Measurements from ENCODE around the gene VWC2. TPM values are rescaled to one million over a fixed set of nuclear protein-coding genes. Genes with fewer than 3 reads are reported as not detected.

Gene VWC2
- total RNA-seq, 4 donors from 2014 or later, result under 0.01 to 0.19 (median 0.09) TPM

DNA sequence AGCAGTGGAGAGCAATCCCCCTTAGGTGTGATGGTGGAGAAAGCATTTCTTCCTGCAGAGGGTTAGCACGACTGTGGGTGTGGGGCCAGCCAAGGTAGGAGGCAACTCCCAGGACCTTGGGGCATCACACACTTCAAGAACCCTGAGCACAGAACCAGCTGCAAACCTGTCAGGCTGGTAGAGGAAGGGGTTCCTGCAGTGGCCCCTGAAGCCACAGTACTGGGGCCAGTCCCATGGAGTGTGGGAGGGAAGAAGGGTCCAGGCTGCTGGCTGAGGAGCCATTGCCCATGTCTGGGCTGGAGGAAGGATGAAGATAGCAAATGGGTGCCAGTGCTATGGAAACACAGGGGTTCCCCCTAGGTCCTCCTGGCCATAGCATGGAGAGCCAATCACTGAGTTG is 110.5 kb downstream of the VWC2 start:
- H3K27ac ChIP-seq, result no peak overlapping the region
- no peaks in the 10 kb centered on the region for H3K36me3 ChIP-seq
- DNase-seq, result no peak
- H3K4me3 ChIP-seq, result no peak overlapping the region
- H3K27me3 ChIP-seq, result no peaks in the 10 kb centered on the region
- no peaks in the 10 kb centered on the region for H3K9me3 ChIP-seq
- intact Hi-C loops (cut with DNase I), result no loop called here
- H3K4me1 ChIP-seq, result peaks cover 0 to 14% (median 0%) of the 10 kb centered on the region in 3 donors
- 64 to 92% methylated on average over 1 of the region's 1 CpG for WGBS, 2 donors
- TF ChIP-seq, protein P1, sequence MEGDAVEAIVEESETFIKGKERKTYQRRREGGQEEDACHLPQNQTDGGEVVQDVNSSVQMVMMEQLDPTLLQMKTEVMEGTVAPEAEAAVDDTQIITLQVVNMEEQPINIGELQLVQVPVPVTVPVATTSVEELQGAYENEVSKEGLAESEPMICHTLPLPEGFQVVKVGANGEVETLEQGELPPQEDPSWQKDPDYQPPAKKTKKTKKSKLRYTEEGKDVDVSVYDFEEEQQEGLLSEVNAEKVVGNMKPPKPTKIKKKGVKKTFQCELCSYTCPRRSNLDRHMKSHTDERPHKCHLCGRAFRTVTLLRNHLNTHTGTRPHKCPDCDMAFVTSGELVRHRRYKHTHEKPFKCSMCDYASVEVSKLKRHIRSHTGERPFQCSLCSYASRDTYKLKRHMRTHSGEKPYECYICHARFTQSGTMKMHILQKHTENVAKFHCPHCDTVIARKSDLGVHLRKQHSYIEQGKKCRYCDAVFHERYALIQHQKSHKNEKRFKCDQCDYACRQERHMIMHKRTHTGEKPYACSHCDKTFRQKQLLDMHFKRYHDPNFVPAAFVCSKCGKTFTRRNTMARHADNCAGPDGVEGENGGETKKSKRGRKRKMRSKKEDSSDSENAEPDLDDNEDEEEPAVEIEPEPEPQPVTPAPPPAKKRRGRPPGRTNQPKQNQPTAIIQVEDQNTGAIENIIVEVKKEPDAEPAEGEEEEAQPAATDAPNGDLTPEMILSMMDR (IDR thresholded peaks at IDR 0.05), result no peak
- TF ChIP-seq POLR2A (IDR thresholded peaks at IDR 0.05), result no peak

DNA sequence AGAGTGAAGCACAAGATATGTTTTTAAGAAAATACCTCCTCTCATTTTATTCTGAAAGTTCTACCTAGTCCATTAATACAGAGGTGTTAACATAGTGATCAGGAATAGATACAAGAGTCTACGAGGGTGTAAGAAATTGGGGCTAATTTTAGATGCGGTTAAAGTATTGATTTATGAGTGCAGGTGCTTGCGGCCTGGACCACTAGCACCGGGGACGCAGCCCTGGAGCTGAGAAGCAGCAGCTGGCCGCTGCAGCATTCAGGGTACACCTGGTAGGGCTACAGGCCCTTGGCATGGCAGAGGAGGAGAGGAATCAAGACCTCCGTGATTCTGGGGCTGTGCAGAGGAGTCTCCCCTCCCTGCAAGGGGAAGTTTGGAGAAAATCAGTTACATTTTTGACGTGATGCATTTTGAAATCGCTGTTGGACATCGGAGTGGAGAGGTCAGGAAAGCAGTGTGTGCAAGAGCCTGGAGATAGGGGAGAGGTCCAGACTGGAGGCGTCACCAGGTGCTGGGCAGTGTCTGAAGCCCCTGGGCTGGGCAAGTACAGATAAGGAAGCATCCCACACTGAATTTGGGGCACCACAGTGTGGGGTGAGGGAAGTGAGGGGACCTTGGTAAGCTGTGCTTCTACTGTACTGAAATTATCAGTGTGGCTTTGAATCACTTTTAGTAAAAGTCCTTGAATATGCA is 112.3 kb downstream of the VWC2 start:
- WGBS, 2 donors, result 70 to 78% methylated on average over 10 to 11 of the region's 11 CpGs
- H3K4me1 ChIP-seq, result peaks cover 0 to 5% (median 0%) of the 10 kb centered on the region in 3 donors
- H3K36me3 ChIP-seq, result no peaks in the 10 kb centered on the region
- H3K27me3 ChIP-seq, result no peaks in the 10 kb centered on the region
- no peak for DNase-seq
- TF ChIP-seq, protein P1 (IDR thresholded peaks at IDR 0.05), result no peak
- no peak for TF ChIP-seq POLR2A (IDR thresholded peaks at IDR 0.05)
- H3K9me3 ChIP-seq, result no peaks in the 10 kb centered on the region
- no peak overlapping the region for H3K4me3 ChIP-seq
- H3K27ac ChIP-seq, result no peak overlapping the region
- intact Hi-C loops (cut with DNase I), result no loop called here

DNA sequence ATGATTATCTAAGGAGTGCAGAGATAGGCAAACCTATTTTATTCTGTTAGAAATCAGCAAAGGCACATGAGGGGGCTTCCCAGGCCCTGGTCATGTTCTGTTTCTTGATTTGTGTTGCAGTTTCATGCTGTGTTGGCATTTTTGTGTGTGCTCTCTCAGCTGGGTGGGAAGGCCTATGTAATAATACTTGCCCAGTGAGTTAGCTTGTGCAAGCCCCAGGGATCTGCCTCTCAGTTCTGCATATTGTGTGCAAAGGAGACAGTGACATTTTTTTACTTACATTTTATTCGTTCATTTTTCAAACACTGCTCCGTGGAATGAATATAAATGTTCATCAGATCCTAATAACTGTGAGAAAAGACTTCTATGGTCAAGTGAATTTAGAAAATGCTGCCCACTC is 119.0 kb downstream of the VWC2 start:
- Histone ChIP-seq H3K27ac (no peak overlapping the region), H3K36me3 (no peaks in the 10 kb centered on the region), H3K4me1 (no peaks in the 10 kb centered on the region), H3K27me3 (no peaks in the 10 kb centered on the region), H3K4me3 (no peak overlapping the region), H3K9me3 (no peaks in the 10 kb centered on the region)
- intact Hi-C loops (cut with DNase I), result no loop called here
- TF ChIP-seq POLR2A (IDR thresholded peaks at IDR 0.05), result no peak
- TF ChIP-seq, protein P1 (IDR thresholded peaks at IDR 0.05), result no peak
- no peak for DNase-seq
- 71 to 83% methylated on average over 2 of the region's 2 CpGs for WGBS, 2 donors

DNA sequence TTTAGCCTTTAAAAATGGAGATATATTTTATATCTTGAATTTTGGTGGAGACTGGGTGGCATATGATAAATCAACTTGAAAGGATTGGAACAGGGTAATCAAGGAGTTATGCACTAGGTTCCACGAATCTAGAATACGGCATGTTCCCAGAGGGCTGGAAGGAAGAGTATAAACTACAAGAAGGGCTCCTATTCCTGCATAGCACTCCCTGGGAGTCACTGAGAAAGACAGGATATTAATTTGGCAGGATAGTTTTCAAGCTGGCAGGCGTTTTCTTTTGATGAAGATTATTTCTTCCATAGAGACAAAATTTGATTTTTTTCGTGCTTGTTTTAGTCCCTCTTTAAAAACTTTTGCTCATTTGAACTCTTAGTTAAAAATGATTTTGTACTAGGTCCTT is 119.7 kb downstream of the VWC2 start:
- H3K27ac ChIP-seq, result no peak overlapping the region
- H3K9me3 ChIP-seq, result no peaks in the 10 kb centered on the region
- no peak overlapping the region for H3K4me3 ChIP-seq
- no peak for DNase-seq
- WGBS, 2 donors, result 48 to 57% methylated on average over 4 of the region's 4 CpGs
- no peaks in the 10 kb centered on the region for H3K27me3 ChIP-seq
- H3K36me3 ChIP-seq, result no peaks in the 10 kb centered on the region
- intact Hi-C loops (cut with DNase I), result no loop called here
- TF ChIP-seq POLR2A (IDR thresholded peaks at IDR 0.05), result no peak
- TF ChIP-seq, protein P1 (IDR thresholded peaks at IDR 0.05), result no peak
- H3K4me1 ChIP-seq, result no peaks in the 10 kb centered on the region

DNA sequence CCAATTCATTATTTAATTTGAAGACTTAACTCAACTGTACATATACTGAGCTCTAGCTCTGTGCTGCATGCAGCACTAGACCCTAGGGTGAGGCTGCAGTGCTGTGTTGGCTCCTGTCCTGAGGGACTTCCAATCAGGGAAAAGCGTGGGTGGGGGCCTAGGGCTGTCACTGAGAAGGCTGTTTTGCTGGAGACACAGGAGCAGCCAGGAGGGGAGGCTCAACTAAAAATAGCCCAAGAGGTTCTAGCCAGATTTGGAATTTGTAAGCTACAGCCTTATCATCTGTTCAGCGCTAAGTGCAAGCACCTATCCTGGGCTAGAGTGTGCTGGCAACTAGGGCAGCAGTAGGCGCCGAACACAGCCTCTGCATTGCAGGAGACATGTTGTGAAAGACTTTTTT is 121.1 kb downstream of the VWC2 start:
- DNase-seq, result no peak
- H3K4me3 ChIP-seq, result no peak overlapping the region
- H3K27me3 ChIP-seq, result no peaks in the 10 kb centered on the region
- no peaks in the 10 kb centered on the region for H3K9me3 ChIP-seq
- no peaks in the 10 kb centered on the region for H3K36me3 ChIP-seq
- TF ChIP-seq, protein P1 (IDR thresholded peaks at IDR 0.05), result no peak
- TF ChIP-seq POLR2A (IDR thresholded peaks at IDR 0.05), result no peak
- WGBS, 2 donors, result 83 to 100% methylated on average over 2 to 4 of the region's 4 CpGs
- no peaks in the 10 kb centered on the region for H3K4me1 ChIP-seq
- no peak overlapping the region for H3K27ac ChIP-seq
- intact Hi-C loops (cut with DNase I), result no loop called here

Measured in esophagus squamous epithelium (tissue), 5 donors.